Measurements from ENCODE around the gene TXNDC15.
"Not testable (repeated sequence)": the region's sequence is repeated elsewhere in the genome, so short reads cannot be mapped to it uniquely, and the experiment has no call there.

TXNDC15 gene

GRCh38 chr5:134878403-134878802 is 4.2 kb downstream of the TXNDC15 start:
- DNase-seq: no peak

- DNase-seq: no peak
Observed at GRCh38 chr5:134879456-134879855, 5.3 kb downstream of the TXNDC15 start.

GRCh38 chr5:134880937-134881336 is 6.8 kb downstream of the TXNDC15 start:
- DNase-seq: not testable (repeated sequence)

GRCh38 chr5:134881711-134882110 is 7.5 kb downstream of the TXNDC15 start:
- not testable (repeated sequence) for DNase-seq

GRCh38 chr5:134887593-134888159 is 13.5 kb downstream of the TXNDC15 start:
- DNase-seq: no peak

- no peak for DNase-seq
Observed at GRCh38 chr5:134889335-134889734, 15.2 kb downstream of the TXNDC15 start.

GRCh38 chr5:134891473-134891872 is 17.3 kb downstream of the TXNDC15 start:
- DNase-seq: no peak

- no peak for DNase-seq
Observed at GRCh38 chr5:134892282-134892681, 18.1 kb downstream of the TXNDC15 start.

- no peak for DNase-seq
Observed at GRCh38 chr5:134892926-134893325, 18.8 kb downstream of the TXNDC15 start.

GRCh38 chr5:134893748-134894505 is 19.8 kb downstream of the TXNDC15 start:
- DNase-seq: no peak

- peak; percentile 2 for DNase-seq
Observed at GRCh38 chr5:134902071-134902801, 28.1 kb downstream of the TXNDC15 start.

GRCh38 chr5:134904610-134905245 is 30.6 kb downstream of the TXNDC15 start, which contains the start of gene PCBD2:
Gene PCBD2, plus strand, starts transcription at chr5:134905131. Its CDS starts 9 bp downstream, at chr5:134905140.
- peak; percentile 88 for DNase-seq

- peak; percentile 60 for DNase-seq
Observed at GRCh38 chr5:134905246-134905996, 31.2 kb downstream of the TXNDC15 start.

- no peak for DNase-seq
Observed at GRCh38 chr5:134906811-134907210, 32.6 kb downstream of the TXNDC15 start.

GRCh38 chr5:134910752-134911151 is 36.6 kb downstream of the TXNDC15 start:
- DNase-seq: not testable (repeated sequence)

- DNase-seq: no peak
Observed at GRCh38 chr5:134911285-134912206, 37.4 kb downstream of the TXNDC15 start.

- no peak for DNase-seq
Observed at GRCh38 chr5:134913254-134913653, 39.1 kb downstream of the TXNDC15 start.

GRCh38 chr5:134913795-134914194 is 39.6 kb downstream of the TXNDC15 start:
- DNase-seq: no peak

- DNase-seq: no peak
Observed at GRCh38 chr5:134917070-134917815, 43.1 kb downstream of the TXNDC15 start.

GRCh38 chr5:134918861-134919260 is 44.7 kb downstream of the TXNDC15 start:
- no peak for DNase-seq

All from HCEC 1CT (cell line).